Measurements from ENCODE around the gene MSH6. TPM values are rescaled to one million over a fixed set of nuclear protein-coding genes. Genes with fewer than 3 reads are reported as not detected.

MSH6 gene
- total RNA-seq (ENCODE audit: low replicate concordance): 82.5 and 194 TPM in 2 replicates

GRCh38 chr2:47782671-47783485, at the start of gene MSH6:
MSH6 (plus strand) TSS chr2:47783145; CDS start chr2:47783234, 89 bp downstream.
- no peak for TF ChIP-seq CTCF (IDR thresholded peaks at IDR 0.05; ENCODE audit: insufficient read depth, low read length)
- peak within 1 kb of the TSS; percentile 87 for H3K4me3 ChIP-seq (ENCODE audit: low read depth, low read length)
- peak; percentile 78 for DNase-seq (ENCODE audit: low read depth)

- no peak overlapping the region for H3K4me3 ChIP-seq (ENCODE audit: low read depth, low read length)
- DNase-seq (ENCODE audit: low read depth): no peak
- no peak for TF ChIP-seq CTCF (IDR thresholded peaks at IDR 0.05; ENCODE audit: insufficient read depth, low read length)
Observed at GRCh38 chr2:47735136-47735869, 47.6 kb upstream of the MSH6 start.

- no peak for TF ChIP-seq CTCF (IDR thresholded peaks at IDR 0.05; ENCODE audit: insufficient read depth, low read length)
- DNase-seq (ENCODE audit: low read depth): no peak
- no peak overlapping the region for H3K4me3 ChIP-seq (ENCODE audit: low read depth, low read length)
Observed at GRCh38 chr2:47735912-47736311, 47.0 kb upstream of the MSH6 start.

GRCh38 chr2:47737191-47737975, 45.6 kb upstream of the MSH6 start:
- DNase-seq (ENCODE audit: low read depth): no peak
- no peak overlapping the region for H3K4me3 ChIP-seq (ENCODE audit: low read depth, low read length)
- no peak for TF ChIP-seq CTCF (IDR thresholded peaks at IDR 0.05; ENCODE audit: insufficient read depth, low read length)

GRCh38 chr2:47738331-47738730, 44.6 kb upstream of the MSH6 start:
- no peak overlapping the region for H3K4me3 ChIP-seq (ENCODE audit: low read depth, low read length)
- DNase-seq (ENCODE audit: low read depth): no peak
- TF ChIP-seq CTCF (IDR thresholded peaks at IDR 0.05; ENCODE audit: insufficient read depth, low read length): no peak

- H3K4me3 ChIP-seq (ENCODE audit: low read depth, low read length): no peak overlapping the region
- no peak for TF ChIP-seq CTCF (IDR thresholded peaks at IDR 0.05; ENCODE audit: insufficient read depth, low read length)
- DNase-seq (ENCODE audit: low read depth): no peak
Observed at GRCh38 chr2:47741101-47741500, 41.8 kb upstream of the MSH6 start.
